T-helper 17 cell (primary cell): ENCODE data around the gene RBPJ. TPM values are rescaled to one million over a fixed set of nuclear protein-coding genes. Genes with fewer than 3 reads are reported as not detected.

Experiments used
- ATAC-seq: fragments of 150-1000 bp; cut with Tn5 transposase; 2 replicates; pipeline ENCODE4 v1.10.0; 2021; ENCODE audit warnings: mild to moderate bottlenecking, moderate library complexity
- DNase-seq, 3 donors: peaks; one replicate each; pipeline versions ENCODE4 v3.0.0 to v3.0.0-alpha.2; 2020 to 2021
- H3K9me3 ChIP-seq: one replicate; pipeline ENCODE4 v1.7.0; 2013; ENCODE audit warnings: low read length, mild to moderate bottlenecking; ENCODE audit not compliant: control insufficient read depth, poor library complexity, severe bottlenecking
- H3K27ac Mint-ChIP-seq: one replicate; pipeline ENCODE4 v1.8.0; 2022; ENCODE audit warnings: mild to moderate bottlenecking, moderate library complexity, mixed read lengths
- H3K27me3 Mint-ChIP-seq: one replicate; pipeline ENCODE4 v1.8.0; 2022; ENCODE audit warnings: mixed read lengths
- H3K36me3 Mint-ChIP-seq: one replicate; pipeline ENCODE4 v1.8.0; 2022; ENCODE audit warnings: low read depth, mixed read lengths
- H3K4me1 Mint-ChIP-seq: one replicate; pipeline ENCODE4 v1.8.0; 2022; ENCODE audit warnings: mild to moderate bottlenecking, mixed read lengths
- H3K4me3 Mint-ChIP-seq: one replicate; pipeline ENCODE4 v1.8.0; 2022; ENCODE audit warnings: mild to moderate bottlenecking, moderate library complexity, mixed read lengths
- total RNA-seq, 4 donors: library from RNA in 2 of 4; stranded (reverse) in 2 of 4; gene quantifications; one replicate each; pipeline ENCODE4 v1.2.3 and lab custom pipeline; 2022 to 2026

The RBPJ gene
- total RNA-seq, 2 donors from 2014 or later, result 77.9 to 88.3 TPM

- Mint-ChIP-seq H3K27ac (no peak overlapping the region), H3K4me1 (peaks cover 11% of the 10 kb centered on the region), H3K4me3 (peak overlapping the region; percentile 61), H3K36me3 (no peaks in the 10 kb centered on the region), H3K27me3 (peaks cover 8% of the 10 kb centered on the region)
- no peaks in the 10 kb centered on the region for H3K9me3 ChIP-seq
- no peak for DNase-seq
- peak; percentile 72 for ATAC-seq
These were observed 138.4 kb downstream of the RBPJ start for GRCh38 chr4:26459054-26459755.

- Mint-ChIP-seq H3K27me3 (peaks cover 15% of the 10 kb centered on the region), H3K4me1 (peaks cover 11% of the 10 kb centered on the region), H3K36me3 (peaks cover under 1% of the 10 kb centered on the region), H3K27ac (no peak overlapping the region), H3K4me3 (peak overlapping the region; percentile 61)
- DNase-seq (no peak), ATAC-seq (no peak)
- H3K9me3 ChIP-seq, result no peaks in the 10 kb centered on the region
These were observed 139.1 kb downstream of the RBPJ start for GRCh38 chr4:26459756-26460530.

GRCh38 chr4:26462874-26463273 lies 142.1 kb downstream of the RBPJ start:
- H3K27ac Mint-ChIP-seq, result no peak overlapping the region
- H3K36me3 Mint-ChIP-seq, result peaks cover 4% of the 10 kb centered on the region
- H3K4me3 Mint-ChIP-seq, result no peak overlapping the region
- no peaks in the 10 kb centered on the region for H3K9me3 ChIP-seq
- DNase-seq, result no peak
- no peak for ATAC-seq
- H3K4me1 Mint-ChIP-seq, result peaks cover 7% of the 10 kb centered on the region
- H3K27me3 Mint-ChIP-seq, result peaks cover 25% of the 10 kb centered on the region

- Mint-ChIP-seq H3K4me1 (peaks cover 4% of the 10 kb centered on the region), H3K4me3 (no peak overlapping the region), H3K27me3 (peaks cover 25% of the 10 kb centered on the region), H3K36me3 (peaks cover 4% of the 10 kb centered on the region), H3K27ac (no peak overlapping the region)
- H3K9me3 ChIP-seq, result no peaks in the 10 kb centered on the region
- ATAC-seq (no peak), DNase-seq (no peak)
These were observed 142.6 kb downstream of the RBPJ start for GRCh38 chr4:26463386-26463785.

- Mint-ChIP-seq H3K27ac (no peak overlapping the region), H3K36me3 (peaks cover 4% of the 10 kb centered on the region), H3K27me3 (peaks cover 25% of the 10 kb centered on the region), H3K4me1 (no peaks in the 10 kb centered on the region), H3K4me3 (no peak overlapping the region)
- no peak for ATAC-seq
- no peak for DNase-seq
- no peaks in the 10 kb centered on the region for H3K9me3 ChIP-seq
These were observed 143.7 kb downstream of the RBPJ start for GRCh38 chr4:26464420-26465095.

GRCh38 chr4:26466578-26467270 lies 145.9 kb downstream of the RBPJ start:
- Mint-ChIP-seq H3K27me3 (peaks cover 31% of the 10 kb centered on the region), H3K27ac (no peak overlapping the region), H3K4me3 (no peak overlapping the region), H3K36me3 (peaks cover 4% of the 10 kb centered on the region), H3K4me1 (no peaks in the 10 kb centered on the region)
- ATAC-seq (no peak), DNase-seq (no peak)
- H3K9me3 ChIP-seq, result no peaks in the 10 kb centered on the region

- ATAC-seq, result no peak
- H3K9me3 ChIP-seq, result no peaks in the 10 kb centered on the region
- DNase-seq, result no peak
- Mint-ChIP-seq H3K36me3 (peaks cover 4% of the 10 kb centered on the region), H3K27ac (no peak overlapping the region), H3K27me3 (peaks cover 38% of the 10 kb centered on the region), H3K4me3 (no peak overlapping the region), H3K4me1 (no peaks in the 10 kb centered on the region)
These were observed 146.9 kb downstream of the RBPJ start for GRCh38 chr4:26467724-26468123.

GRCh38 chr4:26468283-26468949 lies 147.6 kb downstream of the RBPJ start:
- Mint-ChIP-seq H3K4me1 (no peaks in the 10 kb centered on the region), H3K36me3 (peaks cover 4% of the 10 kb centered on the region), H3K27ac (no peak overlapping the region), H3K4me3 (no peak overlapping the region), H3K27me3 (peaks cover 38% of the 10 kb centered on the region)
- H3K9me3 ChIP-seq, result no peaks in the 10 kb centered on the region
- ATAC-seq (no peak), DNase-seq (no peak)

GRCh38 chr4:26468977-26469376 lies 148.2 kb downstream of the RBPJ start:
- DNase-seq (no peak), ATAC-seq (no peak)
- H3K9me3 ChIP-seq, result no peaks in the 10 kb centered on the region
- Mint-ChIP-seq H3K36me3 (peaks cover 4% of the 10 kb centered on the region), H3K4me3 (no peak overlapping the region), H3K27ac (no peak overlapping the region), H3K27me3 (peaks cover 38% of the 10 kb centered on the region), H3K4me1 (no peaks in the 10 kb centered on the region)

GRCh38 chr4:26471890-26472289 lies 151.1 kb downstream of the RBPJ start:
- Mint-ChIP-seq H3K4me1 (no peaks in the 10 kb centered on the region), H3K36me3 (peaks cover 2% of the 10 kb centered on the region), H3K27ac (no peak overlapping the region), H3K27me3 (peaks cover 30% of the 10 kb centered on the region), H3K4me3 (no peak overlapping the region)
- no peaks in the 10 kb centered on the region for H3K9me3 ChIP-seq
- no peak for DNase-seq
- ATAC-seq, result no peak

GRCh38 chr4:26473893-26474292 lies 153.1 kb downstream of the RBPJ start:
- no peak for ATAC-seq
- no peak overlapping the region for H3K4me3 Mint-ChIP-seq
- H3K4me1 Mint-ChIP-seq, result no peaks in the 10 kb centered on the region
- H3K27me3 Mint-ChIP-seq, result peaks cover 33% of the 10 kb centered on the region
- no peak overlapping the region for H3K27ac Mint-ChIP-seq
- H3K36me3 Mint-ChIP-seq, result peaks cover 2% of the 10 kb centered on the region
- DNase-seq, result no peak
- no peaks in the 10 kb centered on the region for H3K9me3 ChIP-seq

- no peaks in the 10 kb centered on the region for H3K4me1 Mint-ChIP-seq
- H3K4me3 Mint-ChIP-seq, result no peak overlapping the region
- H3K9me3 ChIP-seq, result no peaks in the 10 kb centered on the region
- H3K36me3 Mint-ChIP-seq, result peaks cover 2% of the 10 kb centered on the region
- no peak overlapping the region for H3K27ac Mint-ChIP-seq
- H3K27me3 Mint-ChIP-seq, result peaks cover 33% of the 10 kb centered on the region
- ATAC-seq (no peak), DNase-seq (no peak)
These were observed 153.7 kb downstream of the RBPJ start for GRCh38 chr4:26474551-26474950.
